NCI-H2107 treated with DMSO at 0.1 percent for 48 hours (cell line): ENCODE data around the gene FUT7.
"Not testable (repeated sequence)": the region's sequence is repeated elsewhere in the genome, so short reads cannot be mapped to it uniquely, and the experiment has no call there.

ENCODE experiments used
- DNase-seq: peaks from one replicate; lab custom pipeline; 2025; ENCODE audit not compliant: unreplicated experiment; lab: John Stamatoyannopoulos, UW

FUT7 gene

GRCh38 chr9:137034039-137034708 is 2.3 kb upstream of the FUT7 start:
- DNase-seq, result no peak

GRCh38 chr9:137033481-137033880 is 1.6 kb upstream of the FUT7 start:
- DNase-seq, result not testable (repeated sequence)

GRCh38 chr9:137032858-137033257 is 970 bp upstream of the FUT7 start:
- DNase-seq, result no peak

GRCh38 chr9:137030538-137031527 is 1.1 kb downstream of the FUT7 start:
- DNase-seq, result no peak

- no peak for DNase-seq
Measured at GRCh38 chr9:137030006-137030405, 1.9 kb downstream of the FUT7 start.

GRCh38 chr9:137029058-137029936 is 2.6 kb downstream of the FUT7 start:
- DNase-seq, result peak; percentile 35

GRCh38 chr9:137028263-137029057 is 3.4 kb downstream of the FUT7 start:
- DNase-seq, result peak; percentile 58

GRCh38 chr9:137027369-137028262 is 4.3 kb downstream of the FUT7 start, which contains the start of gene ABCA2:
Gene ABCA2 (minus strand): TSS chr9:137028237. CDS start chr9:137028140, 97 bp downstream.
- DNase-seq, result no peak

- peak; percentile 19 for DNase-seq
Measured at GRCh38 chr9:137026828-137027227, 5.1 kb downstream of the FUT7 start.

- no peak for DNase-seq
Measured at GRCh38 chr9:137026384-137026783, 5.5 kb downstream of the FUT7 start.

GRCh38 chr9:137025517-137025966 is 6.3 kb downstream of the FUT7 start:
- DNase-seq, result peak; percentile 93

- no peak for DNase-seq
Measured at GRCh38 chr9:137023583-137023991, 8.3 kb downstream of the FUT7 start.

GRCh38 chr9:137023157-137023556 is 8.7 kb downstream of the FUT7 start:
- DNase-seq, result no peak

GRCh38 chr9:137022662-137023008 is 9.3 kb downstream of the FUT7 start:
- no peak for DNase-seq

GRCh38 chr9:137021979-137022661 is 9.8 kb downstream of the FUT7 start:
- DNase-seq, result no peak

- no peak for DNase-seq
Measured at GRCh38 chr9:137021568-137021978, 10.3 kb downstream of the FUT7 start.

- DNase-seq, result no peak
Measured at GRCh38 chr9:137020771-137021567, 10.9 kb downstream of the FUT7 start.
